Smooth muscle cell (in vitro differentiated cells): ENCODE data around the gene PLB1. TPM values are rescaled to one million over a fixed set of nuclear protein-coding genes. Genes with fewer than 3 reads are reported as not detected.

Experiments used
- DNase-seq: peaks from one replicate; lab custom pipeline; 2025; ENCODE audit not compliant: unreplicated experiment; lab: John Stamatoyannopoulos, UW
- H2AFZ ChIP-seq: fragments of 200-600 bp; sonication (generic); 2 replicates; pipeline ENCODE4 v1.6.0; 2016; ENCODE audit warnings: antibody characterized with exemption, low read depth, mild to moderate bottlenecking
- H3F3A ChIP-seq: fragments of 200-600 bp; sonication (generic); 2 replicates; pipeline ENCODE4 v1.6.0; 2017; ENCODE audit warnings: antibody characterized with exemption, low read depth
- H3K27ac ChIP-seq: fragments of 200-600 bp; sonication (generic); 2 replicates; pipeline ENCODE4 v1.5.1; 2016; ENCODE audit warnings: low read depth, mild to moderate bottlenecking
- H3K27me3 ChIP-seq: fragments of 200-600 bp; sonication (generic); 2 replicates; pipeline ENCODE4 v1.6.1; 2016; ENCODE audit warnings: low read depth, mild to moderate bottlenecking
- H3K36me3 ChIP-seq: fragments of 200-600 bp; sonication (generic); 2 replicates; pipeline ENCODE4 v1.5.1; 2016; ENCODE audit warnings: low read depth
- H3K4me1 ChIP-seq: fragments of 200-600 bp; sonication (generic); 2 replicates; pipeline ENCODE4 v1.5.1; 2016; ENCODE audit warnings: low read depth
- H3K4me2 ChIP-seq: fragments of 200-600 bp; sonication (generic); 2 replicates; pipeline ENCODE4 v1.6.0; 2016; ENCODE audit warnings: mild to moderate bottlenecking
- H3K4me3 ChIP-seq: fragments of 200-600 bp; sonication (generic); 2 replicates; pipeline ENCODE4 v1.5.1; 2016; ENCODE audit warnings: mild to moderate bottlenecking
- H3K79me2 ChIP-seq: fragments of 200-600 bp; sonication (generic); 2 replicates; pipeline ENCODE4 v1.6.0; 2016; ENCODE audit warnings: low read depth, mild to moderate bottlenecking
- H3K9ac ChIP-seq: fragments of 200-600 bp; sonication (generic); 2 replicates; pipeline ENCODE4 v1.6.0; 2016; ENCODE audit warnings: low read depth
- H3K9me3 ChIP-seq: fragments of 200-600 bp; sonication (generic); replicated peaks from 2 replicates; pipeline ENCODE4 v1.5.1; 2016; ENCODE audit warnings: low read depth
- H4K20me1 ChIP-seq: fragments of 200-600 bp; sonication (generic); 2 replicates; pipeline ENCODE4 v1.6.0; 2016; ENCODE audit warnings: low read depth
- CTCF ChIP-seq: fragments of 200-600 bp; sonication (generic); IDR thresholded peaks from 2 replicates; pipeline ENCODE4 v1.5.1; 2017; ENCODE audit warnings: borderline replicate concordance, mild to moderate bottlenecking, antibody characterized with exemption; ENCODE audit not compliant: insufficient read depth, poor library complexity, severe bottlenecking
- WGBS: methylation state at CpG from one replicate; pipeline ENCODE4 v1.1.7; 2016; ENCODE audit warnings: low lambda C conversion rate; 5-methylcytosine and 5-hydroxymethylcytosine counted together
- polyA plus RNA-seq: library from polyadenylated mRNA; unstranded; fragments of >200 nt; fragmentation: Nextera tagmentation; extraction: Ambion mirVana; gene quantifications from 2 replicates; pipeline ENCODE4 v1.2.1, GENCODE V29; 2016
- total RNA-seq: library from RNA; depleted of rRNA; stranded (reverse); fragments of >200 nt; gene quantifications from 2 replicates; pipeline ENCODE4 v1.2.3, GENCODE V29; 2014

The PLB1 gene
- total and polyA plus RNA-seq, 2 experiments from 2014 or later, result 0.75 to 8.7 TPM

- no peak for TF ChIP-seq CTCF
- Histone ChIP-seq H2AFZ (no peak overlapping the region), H3K36me3 (no peaks in the 10 kb centered on the region), H3K79me2 (no peaks in the 10 kb centered on the region), H3F3A (peaks cover 7% of the 10 kb centered on the region), H3K9ac (no peak overlapping the region), H3K27me3 (no peaks in the 10 kb centered on the region), H3K4me2 (peak overlapping the region; percentile 10), H4K20me1 (no peaks in the 10 kb centered on the region), H3K27ac (no peak overlapping the region), H3K4me3 (no peak overlapping the region), H3K4me1 (peaks cover 39% of the 10 kb centered on the region), H3K9me3 (no peaks in the 10 kb centered on the region)
- 71% methylated on average over 18 of the region's 18 CpGs for WGBS
- DNase-seq, result no peak
Measured at GRCh38 chr2:28544922-28545589, 49.2 kb downstream of the PLB1 start.

GRCh38 chr2:28545590-28546200 is 49.8 kb downstream of the PLB1 start:
- Histone ChIP-seq H3K27me3 (no peaks in the 10 kb centered on the region), H3K4me1 (peaks cover 39% of the 10 kb centered on the region), H3F3A (peaks cover 7% of the 10 kb centered on the region), H3K4me2 (no peak overlapping the region), H3K27ac (no peak overlapping the region), H3K9me3 (no peaks in the 10 kb centered on the region), H2AFZ (no peak overlapping the region), H3K4me3 (no peak overlapping the region), H3K79me2 (no peaks in the 10 kb centered on the region), H4K20me1 (no peaks in the 10 kb centered on the region), H3K9ac (no peak overlapping the region), H3K36me3 (no peaks in the 10 kb centered on the region)
- no peak for DNase-seq
- TF ChIP-seq CTCF, result no peak
- 85% methylated on average over 9 of the region's 9 CpGs for WGBS

GRCh38 chr2:28546242-28546641 is 50.4 kb downstream of the PLB1 start:
- H3K4me1 ChIP-seq, result peaks cover 39% of the 10 kb centered on the region
- WGBS, result 50% methylated on average over 7 of the region's 7 CpGs
- no peak overlapping the region for H3K9ac ChIP-seq

More at GRCh38 chr2:28546242-28546641, 50.4 kb downstream of the PLB1 start:
- Histone ChIP-seq H3K36me3 (no peaks in the 10 kb centered on the region), H3K27me3 (no peaks in the 10 kb centered on the region), H3K27ac (no peak overlapping the region), H3K9me3 (no peaks in the 10 kb centered on the region), H3K4me3 (no peak overlapping the region), H3K79me2 (no peaks in the 10 kb centered on the region), H4K20me1 (no peaks in the 10 kb centered on the region), H3F3A (peaks cover 7% of the 10 kb centered on the region), H3K4me2 (no peak overlapping the region), H2AFZ (no peak overlapping the region)
- TF ChIP-seq CTCF, result no peak
- DNase-seq, result no peak
